Panc1 (cell line): ENCODE results near the gene LLGL2. TPM values are rescaled to one million over a fixed set of nuclear protein-coding genes. Genes with fewer than 3 reads are reported as not detected.

Experiments used
- ATAC-seq: fragments of 200-7000 bp; cut with Tn5 transposase; 2 replicates; pipeline ENCODE4 v1.9.1; 2020; ENCODE audit warnings: mild to moderate bottlenecking, moderate library complexity
- BruUV-seq: library from RNA; stranded (reverse); fragments of 400-500 nt; replicated peaks from 2 replicates; lab custom pipeline; 2021; lab: Mats Ljungman, UMichigan
- CTCF ChIA-PET: fragments of 300-600 bp; sonication (Branson Sonifier 250); formaldehyde crosslinking; loops from one replicate; lab custom pipeline; 2022; ENCODE audit warnings: antibody characterized with exemption; lab: Charles Lee
- POLR2A ChIA-PET: fragments of 300-600 bp; sonication (Branson Sonifier 250); formaldehyde crosslinking; loops from one replicate; lab custom pipeline; 2022; ENCODE audit warnings: antibody characterized with exemption; lab: Charles Lee
- DNase-seq: peaks from one replicate; pipeline ENCODE4 v3.0.0-alpha.2; 2010; ENCODE audit warnings: low read depth, low spot score
- H3K27ac ChIP-seq: 2 replicates; pipeline ENCODE4 v1.5.1; 2011; ENCODE audit warnings: mild to moderate bottlenecking, low read length, inconsistent platforms
- H3K27me3 ChIP-seq: fragments of 200-500 bp; sonication (Bioruptor generic); 2 replicates; pipeline ENCODE4 v1.6.0; 2014; ENCODE audit warnings: low read length, inconsistent platforms; ENCODE audit not compliant: control insufficient read depth, insufficient read depth
- H3K36me3 ChIP-seq: fragments of 200-500 bp; sonication (Bioruptor generic); 2 replicates; pipeline ENCODE4 v1.5.1; 2014; ENCODE audit warnings: inconsistent platforms, mild to moderate bottlenecking, low read length, moderate library complexity; ENCODE audit not compliant: control insufficient read depth, insufficient read depth
- H3K4me1 ChIP-seq: 2 replicates; pipeline ENCODE4 v1.5.1; 2011; ENCODE audit warnings: inconsistent platforms, mild to moderate bottlenecking, low read length, moderate library complexity; ENCODE audit not compliant: control insufficient read depth, insufficient read depth
- H3K4me3 ChIP-seq, 2 experiments: 2 replicates each; pipeline ENCODE4 v1.5.1; 2011 to 2012; ENCODE audit warnings: low read depth in 2 of 2, low read length in 2 of 2, mild to moderate bottlenecking in 2 of 2, inconsistent platforms in 1 of 2, moderate library complexity in 1 of 2
- H3K9me3 ChIP-seq: fragments of 200-500 bp; sonication (Bioruptor generic); 2 replicates; pipeline ENCODE4 v1.5.1; 2014; ENCODE audit warnings: low read depth, mild to moderate bottlenecking, inconsistent platforms, low read length, moderate library complexity; ENCODE audit not compliant: control insufficient read depth, insufficient read depth
- CTCF ChIP-seq: fragments of 450-650 bp; IDR thresholded peaks from 2 replicates; pipeline ENCODE4 v1.5.1; 2017; ENCODE audit warnings: mild to moderate bottlenecking
- POLR2AphosphoS5 ChIP-seq: IDR thresholded peaks from 2 replicates; pipeline ENCODE4 v1.6.1; 2012; ENCODE audit warnings: mild to moderate bottlenecking, low read depth, low read length, moderate library complexity
- REST ChIP-seq, 2 experiments: IDR thresholded peaks; 2 replicates each; pipeline ENCODE4 v1.6.1; 2011 to 2012; ENCODE audit warnings: low read depth in 2 of 2, control low read depth in 1 of 2, low read length in 1 of 2, mild to moderate bottlenecking in 1 of 2, moderate library complexity in 1 of 2; ENCODE audit not compliant: insufficient read depth in 1 of 2
- SIN3A ChIP-seq: IDR thresholded peaks from 2 replicates; pipeline ENCODE4 v1.6.1; 2012; ENCODE audit warnings: low read depth, mild to moderate bottlenecking, low read length, moderate library complexity, borderline replicate concordance; ENCODE audit not compliant: insufficient read depth
- TCF7L2 ChIP-seq: IDR thresholded peaks from 2 replicates; pipeline ENCODE4 v1.6.1; 2011; ENCODE audit warnings: mild to moderate bottlenecking, low read depth, low read length, inconsistent platforms
- in situ Hi-C: cut with HindIII; loops from 2 replicates; pipeline ENCODE4 v1.10.0; 2016; ENCODE audit warnings: low sequenced_read_pairs, low pct_unique_long_range_greater_than_20kb
- intact Hi-C: fragments of 100-400 bp; cut with micrococcal nuclease; formaldehyde crosslinking; loops from one replicate; pipeline ENCODE4 v1.10.0; 2022; ENCODE audit not compliant: unreplicated experiment
- total RNA-seq: library from RNA; stranded (reverse); gene quantifications from one replicate; pipeline ENCODE4 v1.2.1, GENCODE V29; 2021; ENCODE audit not compliant: unreplicated experiment

LLGL2 gene
- total RNA-seq, 1 experiment from 2014 or later: 201 TPM

- intact Hi-C loops: no loop called here
- peak; percentile 73 for ATAC-seq
- no TSS peak for BruUV-seq
- Histone ChIP-seq H3K27ac (peak overlapping the region; percentile 82), H3K4me3 (no peak overlapping the region), H3K36me3 (no peaks in the 10 kb centered on the region), H3K27me3 (no peaks in the 10 kb centered on the region), H3K4me1 (peaks cover 71% of the 10 kb centered on the region), H3K9me3 (no peaks in the 10 kb centered on the region)
- POLR2A ChIA-PET: interaction anchor here (0.6 to 0.8 kb wide), 2 partner anchors 109 to 223 kb away, joined by 8 to 13 read pairs; no protein-coding TSS in a partner anchor
- in situ Hi-C loops: no loop called here
- TF ChIP-seq CTCF: no peak
- TF ChIP-seq SIN3A: no peak
- peak; percentile 61; the same call in 1 of the 2 replicates for TF ChIP-seq POLR2AphosphoS5
- peak; percentile 31; the same call in 1 of the 2 replicates for TF ChIP-seq TCF7L2
- 0 out of 4 replicates have a peak, but pooled peaks of 1 of the 2 experiments have one; percentile 40 for TF ChIP-seq REST (IDR thresholded peaks at IDR 0.05; ENCODE audit: insufficient read depth in 1 of 2, low read depth in 2 of 2, low read length in 1 of 2)
- no peak for DNase-seq
- CTCF ChIA-PET: interaction anchor here (1.1 kb wide), 1 partner anchor 52 kb away, joined by 5 read pairs; no protein-coding TSS in a partner anchor
Observed at GRCh38 chr17:75557075-75557851, 31.8 kb downstream of the LLGL2 start.

GRCh38 chr17:75557852-75558665, 32.6 kb downstream of the LLGL2 start:
- no peak for ATAC-seq
- in situ Hi-C loops (no loop called here), intact Hi-C loops (no loop called here)

More at GRCh38 chr17:75557852-75558665, 32.6 kb downstream of the LLGL2 start:
- no peak for DNase-seq
- peaks cover 72% of the 10 kb centered on the region for H3K4me1 ChIP-seq
- TF ChIP-seq REST (IDR thresholded peaks at IDR 0.05; ENCODE audit: insufficient read depth in 1 of 2, low read depth in 2 of 2, low read length in 1 of 2) (0 out of 4 replicates have a peak, but pooled peaks of 1 of the 2 experiments have one; percentile 3), SIN3A (no peak), CTCF (no peak)
- CTCF ChIA-PET: interaction anchor here (1.1 kb wide), 1 partner anchor 51 kb away, joined by 5 read pairs; no protein-coding TSS in a partner anchor
- H3K4me3 ChIP-seq: no peak overlapping the region
- POLR2A ChIA-PET: no interaction called here
- no peaks in the 10 kb centered on the region for H3K9me3 ChIP-seq
- BruUV-seq: no TSS peak
- no peaks in the 10 kb centered on the region for H3K36me3 ChIP-seq
- no peaks in the 10 kb centered on the region for H3K27me3 ChIP-seq
- peak overlapping the region; percentile 82 for H3K27ac ChIP-seq
